Ishikawa (cell line): Measurements from ENCODE around the gene NDFIP1.

ENCODE experiments used
- EGR1 ChIP-seq: IDR thresholded peaks from 2 replicates; pipeline ENCODE4 v1.6.1; 2012
- EP300 ChIP-seq: IDR thresholded peaks from 2 replicates; pipeline ENCODE4 v1.6.1; 2012; ENCODE audit warnings: borderline replicate concordance
- FOXM1 ChIP-seq: IDR thresholded peaks from 2 replicates; pipeline ENCODE4 v1.6.1; 2012; ENCODE audit warnings: low read depth, borderline replicate concordance
- MAX ChIP-seq: IDR thresholded peaks from 2 replicates; pipeline ENCODE4 v1.6.1; 2012
- NFIC ChIP-seq: IDR thresholded peaks from 2 replicates; pipeline ENCODE4 v1.6.1; 2012
- RAD21 ChIP-seq: IDR thresholded peaks from 2 replicates; pipeline ENCODE4 v1.6.1; 2012; ENCODE audit warnings: low read depth
- REST ChIP-seq: IDR thresholded peaks from 2 replicates; pipeline ENCODE4 v1.6.1; 2012; ENCODE audit warnings: low read depth, mild to moderate bottlenecking
- TAF1 ChIP-seq: IDR thresholded peaks from 2 replicates; pipeline ENCODE4 v1.6.1; 2012; ENCODE audit warnings: low read depth, mild to moderate bottlenecking
- TCF12 ChIP-seq: IDR thresholded peaks from 2 replicates; pipeline ENCODE4 v1.6.1; 2012; ENCODE audit warnings: low read depth
- TEAD4 ChIP-seq: IDR thresholded peaks from 2 replicates; pipeline ENCODE4 v1.6.1; 2012
- USF1 ChIP-seq: IDR thresholded peaks from 2 replicates; pipeline ENCODE4 v1.6.1; 2012
- YY1 ChIP-seq: IDR thresholded peaks from 2 replicates; pipeline ENCODE4 v1.6.1; 2012; ENCODE audit warnings: low read depth
- ZBTB7A ChIP-seq: IDR thresholded peaks from 2 replicates; pipeline ENCODE4 v1.6.1; 2012; ENCODE audit warnings: low read depth

- TF ChIP-seq EP300 (no peak), YY1 (no peak), TAF1 (no peak), REST (no peak), RAD21 (no peak), TCF12 (no peak), USF1 (no peak), ZBTB7A (no peak), NFIC (no peak), EGR1 (no peak), FOXM1 (no peak), MAX (no peak), TEAD4 (no peak)
These were observed 90.8 kb downstream of the NDFIP1 start for GRCh38 chr5:142199388-142199787.
